H1 (cell line): Measurements from ENCODE around the gene SLC39A7. TPM values are rescaled to one million over a fixed set of nuclear protein-coding genes. Genes with fewer than 3 reads are reported as not detected.

Experiments used
- CTCF ChIA-PET: fragments of 300-600 bp; sonication (Branson Sonifier 250); formaldehyde crosslinking; loops from one replicate; lab custom pipeline; 2021; ENCODE audit not compliant: partially characterized antibody; lab: Charles Lee
- POLR2A ChIA-PET: fragments of 300-600 bp; sonication (Branson Sonifier 250); formaldehyde crosslinking; loops from one replicate; lab custom pipeline; 2021; ENCODE audit warnings: inconsistent platforms; ENCODE audit not compliant: partially characterized antibody; lab: Charles Lee
- DNase-seq, 2 experiments: peaks; one replicate each; pipeline versions ENCODE4 v3.0.0 to v3.0.0-alpha.2; 2010 to 2022; ENCODE audit warnings: low spot score in 2 of 2, low read depth in 1 of 2, mixed read lengths in 1 of 2
- FAIRE-seq: peaks from 2 replicates; lab custom pipeline; 2011; peaks lifted over from hg19 to GRCh38; lab: Jason Lieb, UNC
- H2AFZ ChIP-seq: 2 replicates; pipeline ENCODE4 v1.8.1; 2012; ENCODE audit warnings: low read length, inconsistent platforms
- H2AK5ac ChIP-seq: 2 replicates; pipeline ENCODE4 v1.6.1; 2013; ENCODE audit warnings: low read depth, low read length
- H2BK120ac ChIP-seq: replicated peaks from 2 replicates; pipeline ENCODE3; 2013; ENCODE audit warnings: low read depth, low read length, inconsistent platforms
- H2BK12ac ChIP-seq: 2 replicates; pipeline ENCODE4 v1.6.1; 2013; ENCODE audit warnings: low read depth, low read length
- H2BK15ac ChIP-seq: 2 replicates; pipeline ENCODE4 v1.6.1; 2013; ENCODE audit warnings: low read length
- H2BK20ac ChIP-seq: 2 replicates; pipeline ENCODE4 v1.6.1; 2013; ENCODE audit warnings: low read length
- H2BK5ac ChIP-seq: 2 replicates; pipeline ENCODE4 v1.6.1; 2013; ENCODE audit warnings: low read depth, low read length
- H3K14ac ChIP-seq: 2 replicates; pipeline ENCODE4 v1.6.1; 2013; ENCODE audit warnings: inconsistent platforms; ENCODE audit not compliant: insufficient read length
- H3K18ac ChIP-seq: 2 replicates; pipeline ENCODE4 v1.6.1; 2013; ENCODE audit warnings: low read length; ENCODE audit errors: extremely low read depth
- H3K23ac ChIP-seq: 2 replicates; pipeline ENCODE4 v1.6.1; 2013; ENCODE audit warnings: inconsistent platforms; ENCODE audit not compliant: insufficient read length
- H3K23me2 ChIP-seq: 2 replicates; pipeline ENCODE4 v1.6.1; 2013; ENCODE audit warnings: low read depth, low read length
- H3K27ac ChIP-seq: 2 replicates; pipeline ENCODE4 v1.6.1; 2011; ENCODE audit warnings: low read depth, low read length, inconsistent platforms
- H3K27me3 ChIP-seq, 4 experiments: replicated peaks in 1 of 4; 1 replicate in 1 of 4; 2 replicates in 3 of 4; pipeline versions ENCODE4 v1.6.1 to v1.8.1; 2011 to 2013; ENCODE audit warnings: low read length in 3 of 4, mild to moderate bottlenecking in 3 of 4, inconsistent platforms in 2 of 4, mixed read lengths in 2 of 4, moderate library complexity in 1 of 4; ENCODE audit not compliant: control insufficient read depth in 3 of 4, insufficient read depth in 3 of 4; ENCODE audit errors: extremely low read depth in 1 of 4
- H3K36me3 ChIP-seq, 4 experiments: 2 replicates each; pipeline versions ENCODE4 v1.6.1 to v1.8.1; 2011 to 2013; ENCODE audit warnings: mild to moderate bottlenecking in 4 of 4, low read length in 3 of 4, moderate library complexity in 2 of 4, control low read depth in 1 of 4, inconsistent platforms in 1 of 4; ENCODE audit not compliant: insufficient read depth in 4 of 4, control insufficient read depth in 2 of 4
- H3K4ac ChIP-seq: replicated peaks from 2 replicates; pipeline ENCODE3; 2013; ENCODE audit warnings: low read length, low read depth, mixed read lengths, inconsistent platforms; ENCODE audit not compliant: insufficient read length
- H3K4me1 ChIP-seq, 4 experiments: replicated peaks in 1 of 4; 1 replicate in 1 of 4; 2 replicates in 3 of 4; pipeline versions ENCODE4 v1.6.1 to v1.8.1; 2011 to 2013; ENCODE audit warnings: low read length in 3 of 4, inconsistent platforms in 2 of 4, mixed read lengths in 1 of 4; ENCODE audit not compliant: insufficient read depth in 4 of 4, control insufficient read depth in 3 of 4
- H3K4me2 ChIP-seq, 2 experiments: 2 replicates each; pipeline versions ENCODE4 v1.6.1 to v1.8.1; 2011 to 2013; ENCODE audit warnings: low read depth in 2 of 2, low read length in 2 of 2, control low read depth in 1 of 2, inconsistent platforms in 1 of 2, mild to moderate bottlenecking in 1 of 2; ENCODE audit not compliant: insufficient read depth in 1 of 2
- H3K4me3 ChIP-seq, 4 experiments: fragments of 200-600, 300-600 bp in 1 of 4; sonication (generic), shearing (Covaris generic), sonication (Bioruptor Twin) in 1 of 4; 2 replicates each; pipeline versions ENCODE4 v1.5.1 to v1.8.1; 2011 to 2016; ENCODE audit warnings: low read length in 4 of 4, low read depth in 3 of 4, control low read depth in 2 of 4, inconsistent platforms in 2 of 4, mild to moderate bottlenecking in 2 of 4, mixed read lengths in 1 of 4, moderate library complexity in 1 of 4; ENCODE audit not compliant: insufficient read depth in 2 of 4; ENCODE audit errors: extremely low read depth in 1 of 4
- H3K56ac ChIP-seq: replicated peaks from 2 replicates; pipeline ENCODE3; 2013; ENCODE audit warnings: low read depth, mild to moderate bottlenecking, mixed read lengths, low read length, inconsistent platforms; ENCODE audit not compliant: insufficient read length
- H3K79me1 ChIP-seq: 2 replicates; pipeline ENCODE4 v1.6.1; 2013; ENCODE audit warnings: low read depth, low read length, control low read depth
- H3K79me2 ChIP-seq, 2 experiments: 2 replicates each; pipeline versions ENCODE4 v1.6.1 to v1.8.1; 2012 to 2013; ENCODE audit warnings: low read length in 2 of 2, mild to moderate bottlenecking in 2 of 2, inconsistent platforms in 1 of 2; ENCODE audit not compliant: insufficient read depth in 2 of 2, control insufficient read depth in 1 of 2
- H3K9ac ChIP-seq, 4 experiments: replicated peaks in 1 of 4; 1 replicate in 1 of 4; 2 replicates in 3 of 4; pipeline versions ENCODE4 v1.6.1 to v1.8.1; 2011 to 2013; ENCODE audit warnings: low read depth in 3 of 4, low read length in 3 of 4, control low read depth in 2 of 4, mild to moderate bottlenecking in 2 of 4, moderate library complexity in 2 of 4, inconsistent platforms in 1 of 4; ENCODE audit errors: extremely low read depth in 1 of 4
- H3K9me3 ChIP-seq, 2 experiments: 2 replicates each; pipeline versions ENCODE4 v1.6.1 to v1.8.1; 2012 to 2013; ENCODE audit warnings: mild to moderate bottlenecking in 2 of 2, moderate library complexity in 2 of 2, control low read depth in 1 of 2, inconsistent platforms in 1 of 2, low read depth in 1 of 2, low read length in 1 of 2, mixed read lengths in 1 of 2; ENCODE audit not compliant: insufficient read depth in 2 of 2
- H4K20me1 ChIP-seq, 2 experiments: replicated peaks in 1 of 2; 2 replicates each; pipeline versions ENCODE3 to v1.8.1; 2011 to 2013; ENCODE audit warnings: inconsistent platforms in 2 of 2, low read length in 2 of 2, mild to moderate bottlenecking in 1 of 2; ENCODE audit not compliant: insufficient read depth in 2 of 2, control insufficient read depth in 1 of 2
- H4K5ac ChIP-seq: 2 replicates; pipeline ENCODE4 v1.6.1; 2013; ENCODE audit warnings: low read length, low read depth, mixed read lengths, inconsistent platforms; ENCODE audit not compliant: insufficient read length
- H4K8ac ChIP-seq: 2 replicates; pipeline ENCODE4 v1.8.0; 2013; ENCODE audit warnings: mild to moderate bottlenecking, moderate library complexity, low read length, inconsistent platforms; ENCODE audit not compliant: insufficient read depth; ENCODE audit errors: extremely low read depth
- H4K91ac ChIP-seq: replicated peaks from 2 replicates; pipeline ENCODE3; 2013; ENCODE audit warnings: low read length, mixed read lengths, inconsistent platforms; ENCODE audit not compliant: insufficient read length
- JUND ChIP-seq: IDR thresholded peaks from 2 replicates; pipeline ENCODE4 v1.6.1; 2011; ENCODE audit warnings: mild to moderate bottlenecking, improper control_type of control experiment, low read length
- KDM1A ChIP-seq: fragments of 200-600, 300-600 bp; sonication (generic); IDR thresholded peaks from 2 replicates; pipeline ENCODE4 v1.7.1; 2016; ENCODE audit warnings: mild to moderate bottlenecking, low read length, borderline replicate concordance
- POLR2AphosphoS5 ChIP-seq: IDR thresholded peaks from 2 replicates; pipeline ENCODE4 v1.6.1; 2011; ENCODE audit warnings: low read depth, low read length
- RNF2 ChIP-seq: fragments of 200-900, 300-1000 bp; sonication (generic); IDR thresholded peaks from 2 replicates; pipeline ENCODE4 v1.7.1; 2016; ENCODE audit warnings: borderline replicate concordance, low read depth, mild to moderate bottlenecking, antibody characterized with exemption, low read length; ENCODE audit not compliant: poor library complexity, severe bottlenecking; ENCODE audit errors: missing control alignments
- SP1 ChIP-seq: IDR thresholded peaks from 2 replicates; pipeline ENCODE4 v1.6.1; 2011; ENCODE audit warnings: low read depth, low read length
- ZNF274 ChIP-seq: IDR thresholded peaks from 2 replicates; pipeline ENCODE4 v1.7.0; 2012; ENCODE audit warnings: low read length, borderline replicate concordance; ENCODE audit errors: extremely low read depth
- WGBS, 2 experiments: shearing (Covaris generic) in 1 of 2; methylation state at CpG; one replicate each; pipeline versions ENCODE4 v1.1.6 to v1.1.7; 2013 to 2015; ENCODE audit warnings: low lambda C conversion rate in 2 of 2, mixed read lengths in 2 of 2, inconsistent platforms in 1 of 2, low coverage in 1 of 2, missing lambda C conversion rate in 1 of 2; ENCODE audit not compliant: insufficient replicate concordance in 2 of 2, insufficient coverage in 1 of 2, insufficient read length in 1 of 2; ENCODE audit errors: extremely low coverage in 1 of 2, missing lambda C conversion rate in 1 of 2; 5-methylcytosine and 5-hydroxymethylcytosine counted together
- polyA plus RNA-seq, 7 experiments: library from polyadenylated mRNA; depleted of rRNA in 3 of 7; stranded (reverse) in 5 of 7; unstranded in 2 of 7; fragments of >200 nt in 5 of 7; fragments of 200-250 nt in 2 of 7; gene quantifications; 1 replicate in 5 of 7; 2 replicates in 1 of 7; 4 replicates in 1 of 7; pipeline versions ENCODE4 v1.2.1 to v1.2.3, GENCODE V29; 2011 to 2013; ENCODE audit warnings: missing spikeins in 2 of 7, mixed read lengths in 2 of 7
- total RNA-seq: library from RNA; stranded (reverse); fragmentation: NEBNext Ultra II Directional; extraction: Animal tissue kit (Norgen Biotek cat#: 25700); gene quantifications from 2 replicates; pipeline ENCODE4 v1.2.1, GENCODE V29; 2021

SLC39A7 gene
- total and polyA plus RNA-seq, 2 of the 8 experiments (the other 6 are each of a cell fraction or from before 2014, with no cell fraction given), result 63.3 to 123 TPM

DNA sequence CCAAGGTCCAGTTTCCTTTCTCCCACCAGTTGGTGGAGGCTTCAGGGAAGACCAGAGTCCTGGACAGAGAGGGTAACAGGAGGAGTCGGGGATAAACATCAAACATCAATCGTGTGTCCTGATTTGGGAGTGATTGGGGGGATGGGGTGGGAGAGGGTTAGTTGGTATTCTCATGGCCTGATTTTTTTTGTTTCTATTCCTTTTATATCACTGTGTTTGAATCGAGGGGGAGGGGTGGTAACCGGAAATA lies 3.4 kb downstream of the SLC39A7 start:
- DNase-seq, result no peak
- Histone ChIP-seq H2BK120ac (no peak overlapping the region), H3K79me1 (peaks cover 16% of the 10 kb centered on the region), H3K4ac (no peak overlapping the region), H3K56ac (no peak overlapping the region), H4K5ac (no peak overlapping the region), H3K79me2 (peaks cover 3 to 22% of the 10 kb centered on the region in 2 experiments; a peak in 3 of 4 replicates), H2AFZ (no peak overlapping the region), H2AK5ac (no peak overlapping the region), H2BK5ac (no peak overlapping the region), H3K4me1 (peaks cover 4 to 40% (median 13%) of the 10 kb centered on the region in 4 experiments), H3K9me3 (no peaks in the 10 kb centered on the region), H4K8ac (no peak overlapping the region), H3K23ac (no peak overlapping the region), H4K91ac (no peak overlapping the region), H2BK12ac (0 out of 2 replicates have a peak overlapping the region, but pooled peaks have one; percentile 12), H2BK20ac (peak overlapping the region; percentile 13; the same call in 1 of the 2 replicates), H3K23me2 (peaks cover 34% of the 10 kb centered on the region), H4K20me1 (peaks cover 5 to 20% of the 10 kb centered on the region in 2 experiments), H3K9ac (no peak overlapping the region), H3K14ac (no peak overlapping the region), H3K18ac (no peak overlapping the region), H3K27me3 (peaks cover 9 to 32% (median 25%) of the 10 kb centered on the region in 4 experiments; a peak in 6 of 7 replicates), H3K36me3 (peaks cover 7 to 23% (median 14%) of the 10 kb centered on the region in 4 experiments), H3K4me2 (peak overlapping the region; percentile 72 to 97), H3K4me3 (peak overlapping the region in 1 of 4 experiments; percentile 93; a peak in 2 of 8 replicates), H2BK15ac (0 out of 2 replicates have a peak overlapping the region, but pooled peaks have one; percentile 19), H3K27ac (no peak overlapping the region)
- FAIRE-seq, result no peak
- TF ChIP-seq ZNF274 (no peak), JUND (no peak), RNF2 (no peak), KDM1A (no peak), POLR2AphosphoS5 (0 out of 2 replicates have a peak, but pooled peaks have one; percentile 4), SP1 (no peak)
- ChIA-PET CTCF (interaction anchor here (0.6 to 2.4 kb wide), 3 partner anchors 11 to 203 kb away, joined by 3 to 23 read pairs (median 6); no protein-coding TSS in a partner anchor), POLR2A (interaction anchor here (0.6 to 2.0 kb wide), 5 partner anchors 9 to 232 kb away, joined by 3 to 16 read pairs (median 9); partner anchors contain the start of genes B3GALT4, RPS18 and VPS52)
- WGBS, 2 experiments, result 6% methylated on average over 2 of the region's 4 CpGs; no CpG with 5 or more reads in 1 of the 2 experiments
